ENCODE data around the gene ITSN1.
"Not testable (repeated sequence)": the region's sequence is repeated elsewhere in the genome, so short reads cannot be mapped to it uniquely, and the experiment has no call there.

The ITSN1 gene

GRCh38 chr21:33844104-33844889 is 202.0 kb downstream of the ITSN1 start:
- DNase-seq, result no peak

- no peak for DNase-seq
These were observed 202.5 kb downstream of the ITSN1 start for GRCh38 chr21:33844890-33845205.

- DNase-seq, result no peak
These were observed 203.8 kb downstream of the ITSN1 start for GRCh38 chr21:33846141-33846540.

GRCh38 chr21:33847588-33848248 is 205.4 kb downstream of the ITSN1 start:
- DNase-seq, result no peak

- DNase-seq, result peak; percentile 33 to 67 (median 63)
These were observed 206.1 kb downstream of the ITSN1 start for GRCh38 chr21:33848249-33848953.

GRCh38 chr21:33849834-33850233 is 207.5 kb downstream of the ITSN1 start:
- no peak for DNase-seq

GRCh38 chr21:33850401-33850800 is 208.1 kb downstream of the ITSN1 start:
- DNase-seq, result no peak

- DNase-seq, result no peak
These were observed 208.7 kb downstream of the ITSN1 start for GRCh38 chr21:33850985-33851384.

- no peak for DNase-seq
These were observed 210.2 kb downstream of the ITSN1 start for GRCh38 chr21:33852485-33852884.

GRCh38 chr21:33854604-33855003 is 212.3 kb downstream of the ITSN1 start:
- DNase-seq, result peak in 2 of 3 experiments; percentile 23 to 69

- no peak for DNase-seq
These were observed 212.9 kb downstream of the ITSN1 start for GRCh38 chr21:33855190-33855589.

- no peak for DNase-seq
These were observed 214.7 kb downstream of the ITSN1 start for GRCh38 chr21:33856893-33857527.

GRCh38 chr21:33857846-33858666 is 215.8 kb downstream of the ITSN1 start:
- no peak for DNase-seq

- no peak for DNase-seq
These were observed 216.5 kb downstream of the ITSN1 start for GRCh38 chr21:33858667-33859372.

GRCh38 chr21:33859373-33860102 is 217.2 kb downstream of the ITSN1 start:
- DNase-seq, result no peak

GRCh38 chr21:33860332-33860879 is 218.1 kb downstream of the ITSN1 start:
- no peak for DNase-seq

GRCh38 chr21:33861125-33861524 is 218.8 kb downstream of the ITSN1 start:
- no peak for DNase-seq

GRCh38 chr21:33863191-33863590 is 220.9 kb downstream of the ITSN1 start:
- not testable (repeated sequence) for DNase-seq

GRCh38 chr21:33864150-33864549 is 221.8 kb downstream of the ITSN1 start:
- no peak for DNase-seq

GRCh38 chr21:33865176-33865575 is 222.9 kb downstream of the ITSN1 start:
- no peak for DNase-seq
